ENCODE results near the gene GTF3C5.
"Not testable (repeated sequence)": the region's sequence is repeated elsewhere in the genome, so short reads cannot be mapped to it uniquely, and the experiment has no call there.

GTF3C5 gene

DNA sequence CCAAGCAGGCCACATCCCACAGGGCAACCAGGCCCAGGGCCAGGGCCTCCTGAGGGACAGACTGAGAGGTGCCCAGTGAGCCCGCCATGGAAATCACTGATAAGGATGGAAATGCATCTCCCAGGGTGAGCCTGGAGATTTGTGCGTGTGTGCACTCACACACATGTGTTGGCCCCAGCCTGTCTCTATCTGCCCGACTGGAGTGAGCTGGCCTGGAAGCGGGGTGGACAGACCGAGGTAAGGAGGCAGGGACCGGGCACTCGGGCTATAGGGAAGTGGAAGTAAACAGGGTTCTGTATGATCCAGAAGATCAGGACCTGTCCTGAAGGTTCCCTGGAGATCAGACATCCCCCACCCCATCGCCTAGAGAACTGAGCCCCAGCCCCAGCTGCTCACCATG is 34.9 kb upstream of the GTF3C5 start:
- DNase-seq (ENCODE audit: low read depth in 3 of 3) = no peak

DNA sequence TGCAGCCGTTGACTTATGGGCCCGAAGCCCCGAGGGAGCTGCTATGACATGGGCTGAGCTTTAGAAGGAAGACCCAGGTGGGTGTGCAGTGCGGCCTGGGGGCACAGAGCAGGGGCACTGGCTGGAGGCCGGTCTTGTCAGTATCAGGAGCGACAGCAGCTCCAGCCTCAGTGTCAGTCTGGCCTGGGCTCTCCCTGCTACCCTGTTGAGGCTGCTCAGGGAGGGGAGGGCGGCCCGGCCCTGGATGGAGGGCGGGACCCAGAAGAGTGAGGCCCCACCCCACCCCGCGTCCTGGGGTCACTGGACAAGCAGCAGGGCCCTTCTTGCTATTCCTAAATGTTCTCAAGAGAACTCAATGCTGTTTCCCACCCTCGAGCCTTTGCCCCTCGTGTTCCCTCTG is 34.3 kb upstream of the GTF3C5 start:
- DNase-seq (ENCODE audit: low read depth in 3 of 3) = no peak

DNA sequence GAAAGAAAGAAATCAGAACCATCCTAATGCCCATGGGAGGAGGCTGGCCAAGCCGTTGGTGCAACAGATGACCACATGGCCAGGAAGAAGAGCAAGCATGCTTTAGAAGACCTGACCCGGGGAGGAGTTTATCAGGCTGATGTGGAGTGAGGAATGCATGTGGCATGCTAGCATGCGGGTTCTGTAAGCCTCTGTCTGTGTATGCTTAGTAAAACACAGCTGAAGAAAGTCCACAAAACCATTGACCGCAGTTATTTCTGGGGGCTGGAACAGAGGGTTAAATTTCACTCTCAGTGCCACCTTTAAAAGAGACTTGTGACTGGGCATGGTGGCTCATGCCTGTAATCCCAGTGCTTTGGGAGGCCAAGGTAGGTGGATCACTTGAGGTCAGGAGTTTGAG is 33.2 kb upstream of the GTF3C5 start:
- DNase-seq (ENCODE audit: low read depth in 3 of 3) = no peak

DNA sequence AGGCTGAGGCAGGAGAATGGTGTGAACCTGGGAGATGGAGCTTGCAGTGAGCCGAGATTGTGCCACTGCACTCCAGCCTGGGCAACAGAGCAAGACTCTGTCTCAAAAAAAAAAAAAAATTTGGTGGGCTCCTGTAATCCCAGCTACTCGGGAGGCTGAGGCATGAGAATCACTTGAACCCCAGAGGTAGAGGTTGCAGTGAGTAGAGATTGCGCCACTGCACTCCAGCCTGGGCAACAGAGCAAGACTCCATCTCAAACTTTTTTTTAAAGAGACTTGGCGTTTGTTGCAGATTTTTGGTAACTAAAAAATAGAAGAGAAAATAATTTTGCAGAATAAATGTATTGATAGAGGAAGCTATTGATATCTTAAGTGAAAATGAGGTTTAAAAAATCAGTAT is 32.6 kb upstream of the GTF3C5 start:
- not testable (repeated sequence) for DNase-seq (ENCODE audit: low read depth in 3 of 3)

DNA sequence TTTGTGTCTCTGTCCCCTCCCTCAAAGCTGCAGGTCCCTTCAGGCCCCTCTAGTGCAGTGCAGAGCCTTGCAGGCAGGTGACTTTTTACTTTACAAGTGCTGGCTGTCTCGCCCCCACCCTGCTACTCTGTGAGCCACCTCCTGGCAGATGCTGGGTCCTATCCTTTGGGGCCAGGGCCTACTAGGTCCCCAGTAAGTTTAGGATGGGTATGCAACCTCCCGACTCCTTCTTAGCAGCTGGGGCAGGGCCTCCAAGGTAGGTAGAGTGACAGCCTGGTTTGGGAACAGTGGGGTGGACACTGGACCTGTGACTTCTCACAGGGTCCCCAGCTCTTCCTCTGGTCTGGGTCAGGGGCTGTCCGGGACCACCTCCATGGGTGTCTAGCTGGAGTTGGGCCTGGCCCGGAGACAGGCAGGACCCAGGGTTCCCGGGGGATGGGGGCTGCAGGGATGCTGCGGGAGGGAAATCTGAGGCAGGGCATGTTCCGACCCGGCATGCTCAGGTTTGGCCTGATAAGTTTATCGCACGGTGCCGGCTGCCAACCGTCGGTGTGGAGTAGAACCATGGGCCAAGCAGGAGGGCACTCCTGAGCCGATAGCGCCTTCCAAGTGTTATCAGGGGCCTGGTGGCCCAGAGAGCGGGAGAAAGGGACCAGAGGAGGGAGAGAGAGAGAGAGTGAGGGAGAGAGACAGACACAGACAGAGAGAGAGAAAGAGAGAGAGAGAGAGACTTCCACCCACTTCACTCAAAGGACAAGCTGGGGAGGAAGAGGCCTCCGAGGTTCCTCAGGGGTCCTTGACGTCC is 31.8 kb upstream of the GTF3C5 start:
- DNase-seq (ENCODE audit: low read depth in 3 of 3) = no peak

DNA sequence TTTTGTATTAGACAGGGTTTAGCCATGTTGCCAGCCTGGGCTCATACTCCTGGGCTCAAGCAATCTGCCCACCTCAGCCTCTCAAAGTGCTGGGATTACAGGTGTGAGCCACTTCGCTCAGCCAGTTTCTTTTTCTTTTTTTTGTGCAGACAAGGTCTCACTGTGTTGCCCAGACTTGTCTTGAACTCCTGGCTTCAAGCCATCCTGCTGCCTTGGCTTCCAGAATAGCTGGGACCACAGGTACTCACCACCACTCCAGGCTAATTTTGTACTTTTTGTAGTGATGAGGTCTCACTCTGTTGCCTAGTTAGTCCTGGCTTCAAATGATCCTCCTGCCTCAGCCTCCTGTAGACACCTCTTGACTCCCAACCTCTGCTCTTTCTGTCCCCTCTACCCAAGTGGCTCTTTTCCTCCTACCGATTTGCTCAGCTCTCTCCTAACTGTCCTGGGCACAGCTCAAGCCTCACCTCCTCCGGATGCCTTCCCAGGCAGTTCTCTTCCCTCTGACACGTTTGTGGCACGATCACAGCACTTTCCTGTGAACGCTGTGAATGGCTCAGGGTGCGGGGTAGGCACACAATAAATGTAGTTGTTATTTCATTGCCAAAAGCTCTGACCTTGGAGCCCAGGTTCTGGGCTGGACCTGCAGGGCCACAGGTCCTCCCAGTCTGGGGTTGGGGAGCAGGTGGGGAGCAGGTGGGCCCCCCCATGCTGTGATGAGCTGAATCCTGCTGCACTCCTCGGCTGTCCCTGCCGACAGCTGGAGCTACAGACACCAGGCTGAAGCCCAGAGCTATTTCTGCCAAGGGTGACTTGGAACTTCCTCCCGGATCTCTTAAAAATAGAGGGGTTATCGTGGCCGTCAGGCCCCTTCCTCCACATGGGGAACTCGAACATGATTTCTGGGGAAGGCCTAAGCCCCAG is 28.4 kb upstream of the GTF3C5 start:
- DNase-seq (ENCODE audit: low read depth in 3 of 3) = no peak

DNA sequence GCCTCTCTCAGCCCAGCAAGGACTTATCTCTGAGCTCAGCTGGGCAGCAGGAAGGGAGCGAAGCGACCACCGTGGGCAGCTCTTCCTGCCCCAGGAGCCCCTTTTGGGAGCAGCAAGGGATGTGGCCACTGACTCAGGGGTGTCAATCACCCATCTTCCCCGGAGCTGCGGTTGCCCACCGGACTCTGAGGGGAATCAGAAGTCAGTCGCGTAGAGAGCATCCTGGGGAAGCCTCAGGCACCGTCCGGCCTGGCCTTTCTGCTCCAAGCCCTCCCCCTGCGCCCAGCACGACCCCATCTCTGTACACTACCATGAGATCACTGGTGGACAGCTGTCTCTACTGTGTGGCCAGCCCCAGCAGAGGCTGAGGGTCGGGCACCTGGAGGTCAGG is 27.7 kb upstream of the GTF3C5 start:
- DNase-seq (ENCODE audit: low read depth in 3 of 3) = no peak

DNA sequence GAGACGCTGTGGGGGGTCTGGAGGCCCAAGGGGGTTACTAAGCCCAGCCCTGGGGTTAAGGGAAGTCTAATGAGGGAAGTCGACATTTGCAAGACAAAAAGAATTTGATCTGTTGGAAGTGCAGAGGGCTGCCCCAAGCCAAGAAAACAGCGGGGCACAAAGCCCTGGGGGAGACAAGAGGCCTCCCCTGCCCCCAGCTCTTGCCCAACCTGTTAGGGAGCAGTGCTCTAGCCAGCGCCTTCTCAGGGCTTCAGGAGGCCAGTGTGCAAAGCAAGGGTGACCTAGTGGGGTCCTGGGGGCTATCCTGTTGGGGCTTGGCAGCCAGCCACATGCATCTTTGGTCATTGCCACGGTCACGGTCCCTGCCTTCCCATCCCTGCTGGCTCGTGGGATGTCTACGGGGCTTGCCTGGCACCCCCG is 27.1 kb upstream of the GTF3C5 start:
- no peak for DNase-seq (ENCODE audit: low read depth in 3 of 3)

DNA sequence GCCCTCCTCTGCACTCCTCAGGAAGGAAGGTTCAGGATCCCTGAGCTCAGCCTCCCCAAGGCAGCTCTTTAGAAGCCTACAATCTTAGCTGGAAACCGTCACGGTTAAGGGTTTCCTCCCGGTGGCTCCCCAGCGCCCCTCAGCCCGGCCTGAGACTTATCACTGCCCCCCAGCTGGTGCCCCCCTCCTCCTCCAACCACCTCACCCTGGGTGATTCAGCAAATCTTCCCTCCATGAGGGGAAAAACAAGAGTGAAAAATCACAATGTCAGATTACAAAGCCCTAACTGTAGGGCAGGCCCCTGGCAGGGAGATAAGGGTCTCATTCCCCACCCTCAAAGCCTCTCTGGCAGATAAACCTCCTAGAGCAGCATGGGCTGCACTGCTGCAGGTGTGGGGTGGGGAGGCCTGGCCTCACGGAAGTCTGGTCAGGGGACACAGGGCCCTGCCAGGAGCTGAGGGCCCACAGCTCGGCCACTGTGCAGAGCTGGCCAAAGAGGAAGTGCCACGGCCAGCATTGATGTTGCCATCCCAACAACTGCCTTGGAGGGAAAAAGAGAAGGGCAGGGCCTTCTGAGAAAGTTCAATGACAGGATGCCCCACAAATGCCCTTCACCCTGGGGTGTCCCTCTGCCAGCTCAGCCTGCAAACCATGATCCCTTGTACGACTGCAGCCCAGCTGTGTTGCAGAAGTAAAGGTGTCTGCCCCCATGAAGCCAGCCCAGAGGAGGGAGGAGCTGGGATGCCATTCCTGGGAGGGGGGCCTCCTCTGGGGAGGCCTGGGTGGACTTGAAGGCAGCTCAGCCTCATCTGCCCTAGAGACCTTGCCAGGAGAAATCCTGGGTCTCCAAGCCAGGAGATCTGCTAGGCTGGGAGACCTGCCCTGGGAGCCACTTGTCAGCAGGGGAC is 26.5 kb upstream of the GTF3C5 start:
- DNase-seq (ENCODE audit: low read depth in 3 of 3) = no peak

DNA sequence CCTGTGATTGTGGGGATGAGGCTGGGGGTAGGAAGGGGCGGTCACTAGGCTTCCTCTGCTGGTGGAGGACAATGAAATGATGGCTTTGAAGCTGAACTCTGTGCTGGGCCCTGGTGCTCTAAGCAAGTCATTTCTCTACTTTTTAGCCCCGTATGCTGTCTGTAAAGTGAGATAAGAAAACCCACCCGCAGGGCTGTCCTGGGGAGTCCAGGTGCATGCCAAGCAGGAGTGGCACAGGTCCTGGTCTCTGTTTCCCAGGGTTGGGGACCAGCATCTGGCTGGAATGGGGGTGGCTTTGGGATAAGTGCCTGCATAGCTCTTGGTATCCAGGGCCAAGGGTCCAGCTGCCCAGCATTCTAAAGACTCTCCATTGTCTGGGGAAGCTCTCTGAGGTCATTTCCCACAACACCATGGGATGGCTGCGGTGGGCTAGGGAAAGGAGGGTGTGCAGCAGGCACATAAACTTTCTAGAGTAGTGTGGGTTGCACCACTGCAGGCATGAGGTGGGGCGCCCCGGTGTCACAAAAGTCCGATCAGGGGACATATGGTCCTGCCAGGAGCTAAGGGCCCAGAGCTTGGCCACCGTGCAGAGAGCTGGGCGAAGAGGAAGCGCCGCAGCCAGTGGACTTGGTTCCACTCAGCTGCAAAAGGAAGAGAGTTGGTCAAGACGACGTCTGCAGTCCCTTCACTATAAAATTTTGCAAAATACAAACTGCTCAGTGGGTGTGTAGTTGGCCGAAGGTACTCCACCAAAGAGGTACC is 25.6 kb upstream of the GTF3C5 start:
- no peak for DNase-seq (ENCODE audit: low read depth in 3 of 3)

DNA sequence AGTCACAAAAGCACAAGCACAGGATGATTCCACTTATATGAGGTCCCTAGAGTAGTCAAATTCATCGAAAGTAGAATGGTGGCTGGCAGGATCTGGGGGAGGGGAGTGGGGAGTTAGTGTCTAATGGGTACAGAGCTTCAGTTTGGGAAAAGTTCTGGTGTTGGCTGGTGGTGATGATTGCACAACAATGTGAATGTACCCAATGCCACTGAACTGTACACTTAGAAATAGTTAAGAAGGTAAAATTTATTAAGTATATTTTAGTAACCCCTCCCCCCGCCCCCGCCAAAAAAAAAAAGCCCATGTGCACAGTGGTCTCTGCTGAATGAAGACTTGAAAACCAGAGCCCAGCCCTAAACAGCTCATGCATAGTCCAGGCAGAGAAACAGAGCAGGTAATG is 24.8 kb upstream of the GTF3C5 start:
- no peak for DNase-seq (ENCODE audit: low read depth in 3 of 3)

DNA sequence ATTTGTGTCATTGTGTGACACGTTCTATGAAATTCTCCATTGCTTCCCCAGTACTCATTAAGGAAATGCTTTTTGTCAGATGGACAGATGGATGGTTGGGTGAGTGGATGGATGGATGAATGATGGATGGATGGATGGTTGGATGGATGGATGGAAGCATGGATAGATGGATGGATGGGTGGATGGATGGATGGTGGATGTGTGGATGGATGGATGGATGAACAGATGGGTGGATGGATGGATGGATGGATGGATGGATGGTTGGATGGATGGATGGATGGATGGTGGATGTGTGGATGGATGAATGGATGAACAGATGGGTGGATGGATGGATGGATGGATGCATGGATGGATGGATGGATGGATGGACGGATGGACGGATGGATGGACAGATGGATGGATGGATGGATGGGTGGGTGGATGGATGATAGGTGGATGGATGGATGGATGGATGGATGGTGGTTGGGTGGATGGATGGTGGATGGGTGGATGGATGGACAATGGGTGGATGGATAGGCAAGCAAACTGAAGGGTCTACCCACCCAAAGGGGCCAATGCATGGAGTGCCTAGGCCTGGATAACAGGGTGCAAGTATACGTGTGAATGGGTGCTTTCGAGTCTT is 24.0 kb upstream of the GTF3C5 start:
- DNase-seq (ENCODE audit: low read depth in 3 of 3) = no peak

DNA sequence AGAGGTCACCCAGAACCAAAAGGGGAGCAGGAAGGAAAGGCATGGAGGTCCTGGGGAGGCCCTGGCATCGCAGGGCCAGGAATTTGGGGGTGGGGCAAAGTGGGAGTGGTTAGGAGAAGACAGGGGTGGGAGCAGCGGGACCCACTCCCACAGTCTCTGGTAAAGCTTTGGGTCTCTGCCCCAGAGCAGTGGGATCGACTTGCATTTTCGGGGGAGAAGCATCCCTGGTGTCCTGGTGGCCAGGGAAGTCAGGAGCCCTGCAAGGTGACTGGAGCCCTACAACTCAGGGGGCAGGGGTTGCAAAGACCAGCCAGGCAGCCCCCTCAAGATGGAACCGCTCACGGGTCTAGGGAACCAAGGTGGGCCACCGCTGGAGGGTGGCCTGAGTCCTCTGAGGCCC is 22.4 kb upstream of the GTF3C5 start:
- no peak for DNase-seq (ENCODE audit: low read depth in 3 of 3)

DNA sequence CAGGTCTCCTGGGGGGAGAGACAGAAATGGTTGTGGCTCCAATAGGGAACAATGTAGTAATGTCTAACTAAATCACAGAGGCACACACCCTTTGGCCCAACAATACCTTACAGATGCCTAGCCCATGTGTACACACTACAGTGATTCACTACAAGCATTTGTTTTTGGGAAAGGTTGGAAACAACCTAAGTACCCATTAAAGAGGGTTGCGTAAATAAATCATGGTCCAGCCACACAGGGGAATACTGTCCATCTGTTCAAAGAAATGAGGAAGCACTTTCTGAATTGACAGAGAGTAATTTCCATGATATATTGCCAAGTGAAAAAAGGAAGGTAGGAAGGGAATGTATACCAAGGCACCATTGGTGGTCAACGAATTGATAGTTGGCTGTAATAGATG is 22.0 kb upstream of the GTF3C5 start:
- DNase-seq (ENCODE audit: low read depth in 3 of 3) = no peak

DNA sequence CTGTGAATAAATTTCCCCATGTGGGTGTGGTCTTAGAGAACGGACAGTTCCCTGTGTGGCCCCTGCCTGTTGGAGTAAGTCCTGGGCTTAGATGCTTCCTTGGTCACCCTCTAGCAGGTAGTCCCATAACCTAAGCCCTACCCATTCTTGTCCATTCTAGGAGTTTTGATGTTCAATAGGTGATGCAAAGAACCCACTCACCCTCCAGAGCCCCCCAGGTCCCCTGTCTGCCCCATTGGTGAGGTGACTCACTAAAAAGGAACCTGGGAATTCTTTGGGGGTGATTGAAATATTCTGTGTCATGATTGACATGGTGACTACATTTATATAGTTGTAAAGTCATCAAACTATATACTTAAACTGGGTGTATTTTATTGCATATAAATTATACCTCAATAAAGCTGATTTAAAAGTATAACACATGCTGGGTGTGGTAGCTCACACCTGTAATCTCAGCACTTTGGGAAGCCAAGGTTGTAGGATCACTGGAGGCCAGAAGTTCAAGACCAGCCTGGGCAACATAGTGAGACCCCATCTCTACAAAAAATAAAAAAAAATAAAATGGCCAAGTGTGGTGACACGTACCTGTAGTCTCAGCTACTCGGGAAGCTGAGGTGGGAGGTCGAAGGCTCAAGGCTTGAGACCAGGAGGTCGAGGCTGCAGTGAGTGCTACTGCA is 20.8 kb upstream of the GTF3C5 start:
- DNase-seq (ENCODE audit: low read depth in 3 of 3) = no peak

DNA sequence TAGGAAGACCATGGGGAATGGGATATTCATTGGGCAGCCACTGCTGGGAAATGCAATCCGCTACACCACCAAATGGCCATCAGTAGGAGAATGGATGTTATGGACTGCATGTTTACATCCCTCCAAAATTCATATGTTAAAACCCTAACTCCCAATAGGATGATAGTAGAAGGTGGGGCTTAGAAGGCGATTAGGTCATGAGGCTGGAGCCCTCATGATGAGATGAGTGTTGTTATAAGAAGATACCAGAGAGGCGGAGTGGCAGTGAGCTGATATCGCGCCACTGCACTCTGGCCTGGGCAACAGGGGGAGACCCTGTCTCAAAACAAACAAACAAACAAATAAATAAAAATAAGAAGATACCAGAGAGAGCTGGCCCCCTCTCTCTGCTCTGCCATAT is 16.1 kb upstream of the GTF3C5 start:
- DNase-seq (ENCODE audit: low read depth in 3 of 3) = no peak

DNA sequence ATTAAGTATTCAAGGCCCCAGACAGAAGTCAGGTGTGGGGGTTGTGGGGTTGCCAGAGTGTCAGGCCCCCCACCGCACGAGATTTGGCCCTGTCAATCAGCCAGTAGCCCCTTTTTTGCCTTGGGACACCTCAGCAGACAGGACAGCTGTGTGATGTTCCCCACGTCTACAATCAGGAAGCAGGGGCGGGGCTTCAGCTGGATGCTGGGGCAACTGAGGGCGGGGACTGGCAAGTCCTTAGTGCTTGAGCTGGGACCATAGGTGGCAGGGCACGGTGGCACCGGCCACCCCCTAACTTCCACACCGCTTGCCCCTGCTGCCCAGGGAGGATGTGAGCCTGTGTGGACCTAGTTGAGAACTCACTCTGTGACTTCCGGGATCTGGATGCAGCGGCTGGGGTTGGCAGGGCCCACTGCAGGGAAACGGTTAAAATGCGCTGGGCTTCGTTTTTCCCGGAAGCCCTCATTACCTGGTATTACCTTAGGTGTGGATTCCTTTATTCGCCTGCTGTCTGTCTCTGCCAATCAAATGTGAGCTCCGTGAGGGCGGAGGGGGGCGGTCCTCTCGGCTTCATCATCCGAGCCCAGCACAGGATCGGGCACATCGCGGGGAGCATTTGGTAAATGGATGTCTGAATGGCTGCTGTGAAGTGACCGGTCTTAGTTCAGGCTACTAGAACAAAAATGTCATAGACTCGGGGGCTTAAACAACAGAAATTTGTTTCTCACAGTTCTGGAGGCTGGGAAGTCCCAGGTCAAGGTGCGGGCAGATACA is 7.5 kb upstream of the GTF3C5 start:
- DNase-seq (ENCODE audit: low read depth in 3 of 3) = peak in 2 of 3 donors; percentile 35 to 61

DNA sequence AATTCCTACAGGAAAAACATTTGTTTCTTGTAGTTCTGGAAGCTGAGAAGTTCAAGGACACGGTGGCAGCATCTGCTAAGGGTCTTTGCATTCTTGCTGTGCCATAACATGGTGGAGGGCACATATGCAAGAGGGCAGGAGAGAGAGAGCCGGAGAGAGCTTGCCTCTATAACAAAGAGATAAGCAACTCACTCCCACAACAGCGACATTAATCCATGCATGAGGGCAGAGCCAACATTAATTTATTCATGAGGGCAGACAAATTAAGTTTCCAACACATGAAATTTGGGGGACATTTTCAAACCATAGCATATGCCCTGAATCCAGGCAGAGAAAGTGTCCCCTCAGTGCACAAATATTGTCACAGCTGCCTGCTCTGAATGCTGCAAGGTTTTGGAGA is 4.4 kb upstream of the GTF3C5 start:
- no peak for DNase-seq (ENCODE audit: low read depth in 3 of 3)

DNA sequence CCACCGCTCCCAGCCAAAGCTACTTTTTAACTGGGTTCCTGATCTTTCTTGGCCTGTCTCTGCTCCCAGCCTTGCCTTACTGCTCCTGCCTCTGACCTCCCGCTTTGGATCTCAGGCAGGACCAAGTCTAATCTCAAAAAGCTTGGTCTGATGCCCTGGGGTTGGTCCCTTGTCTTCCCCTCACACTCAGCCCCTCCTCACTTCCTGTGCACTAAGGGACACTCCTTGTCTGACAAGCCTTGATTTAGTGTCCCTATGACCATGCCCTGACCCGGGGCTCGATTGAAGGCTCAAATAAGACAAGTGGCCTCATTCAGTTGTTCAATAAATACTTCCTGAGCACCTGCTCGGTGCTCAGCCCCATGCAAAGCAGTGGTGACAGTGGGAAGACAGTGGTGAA is 3.7 kb upstream of the GTF3C5 start:
- no peak for DNase-seq (ENCODE audit: low read depth in 3 of 3)
